Left ventricle myocardium inferior (tissue), 1 donor: ENCODE results near the gene STAU1. TPM values are rescaled to one million over a fixed set of nuclear protein-coding genes. Genes with fewer than 3 reads are reported as not detected.
A peak's percentile ranks its signal among the peaks of the same experiment; 100 is the strongest.

Experiments
- DNase-seq: peaks from one replicate; pipeline ENCODE4 v3.0.0-alpha.2; 2020
- H3K27ac ChIP-seq: fragments of 200-600 bp; replicated peaks from 2 replicates; pipeline ENCODE4 v1.8.0; 2021
- H3K27me3 ChIP-seq: fragments of 200-600 bp; 2 replicates; pipeline ENCODE4 v1.8.0; 2021; ENCODE audit warnings: low read depth
- H3K36me3 ChIP-seq: fragments of 200-600 bp; 2 replicates; pipeline ENCODE4 v1.8.0; 2021
- H3K4me1 ChIP-seq: fragments of 200-600 bp; 2 replicates; pipeline ENCODE4 v1.8.0; 2021
- H3K4me3 ChIP-seq: fragments of 200-600 bp; 2 replicates; pipeline ENCODE4 v1.8.0; 2021; ENCODE audit warnings: mild to moderate bottlenecking, moderate library complexity
- H3K9me3 ChIP-seq: fragments of 200-600 bp; replicated peaks from 2 replicates; pipeline ENCODE4 v1.8.0; 2021
- intact Hi-C: fragments of 100-400 bp; cut with micrococcal nuclease; formaldehyde crosslinking; loops from one replicate; pipeline ENCODE4 v1.11.0; 2022
- total RNA-seq: library from RNA; stranded (reverse); fragmentation: NEBNext Ultra II Directional; extraction: Animal tissue kit (Norgen Biotek cat#: 25700); gene quantifications from one replicate; pipeline ENCODE4 v1.2.1, GENCODE V29; 2021
- TF ChIP-seq, protein P1 (sequence below): fragments of 200-600 bp; IDR thresholded peaks from 2 replicates; pipeline ENCODE4 v1.8.0; 2021; ENCODE audit warnings: antibody characterized with exemption, mild to moderate bottlenecking, borderline replicate concordance
- donor health status: DM: no; HTN: yes; CAD: no; lungs with severe emphysema.

STAU1 gene
- total RNA-seq, 1 donor from 2014 or later = 63.4 TPM

DNA sequence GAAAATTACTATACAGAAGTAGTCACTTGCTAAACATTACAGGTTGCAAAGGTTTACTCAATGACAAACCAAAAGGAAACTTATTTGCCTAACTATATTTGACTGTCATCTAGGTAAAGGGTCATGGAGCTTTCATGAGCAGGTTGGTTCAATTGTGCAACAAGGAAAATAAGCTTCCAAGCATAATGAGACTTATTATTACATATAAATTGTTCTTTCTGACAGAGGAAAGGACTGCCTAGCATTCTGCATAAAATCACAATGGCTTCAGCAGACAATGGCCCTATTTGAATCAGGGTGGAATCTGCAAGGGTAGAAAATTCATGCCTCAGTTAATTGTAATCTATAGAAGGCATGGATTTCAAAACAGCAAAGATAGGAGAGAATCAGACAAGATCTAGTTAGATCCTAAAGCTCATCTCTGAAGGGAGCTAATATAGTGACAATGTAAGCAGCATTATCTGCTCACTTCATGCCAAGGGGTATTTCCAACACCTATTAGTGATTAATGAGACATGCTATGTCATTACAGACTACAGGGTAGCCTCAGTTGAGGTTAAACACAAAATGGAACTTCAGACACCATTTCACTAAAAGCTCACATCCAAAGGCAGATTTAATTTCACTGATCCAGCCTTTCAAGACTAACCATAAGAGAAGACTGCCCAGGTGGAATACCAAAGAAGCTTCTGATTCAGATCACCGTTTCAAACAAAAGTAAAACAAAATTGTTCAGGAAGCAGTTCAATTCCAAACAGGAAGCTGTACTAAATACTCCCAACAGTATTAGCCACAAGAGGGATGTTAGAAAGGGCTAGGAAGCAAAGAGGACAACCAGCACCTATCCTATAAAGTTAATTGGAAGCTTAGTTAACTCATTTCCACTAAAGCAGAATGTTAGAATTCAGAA is 8.5 kb downstream of the STAU1 start:
- Histone ChIP-seq H3K27ac (peak overlapping the region; percentile 41), H3K27me3 (no peaks in the 10 kb centered on the region), H3K9me3 (no peaks in the 10 kb centered on the region), H3K4me1 (peaks cover 67% of the 10 kb centered on the region), H3K36me3 (peaks cover 11% of the 10 kb centered on the region), H3K4me3 (no peak overlapping the region)
- intact Hi-C loops = no loop called here
- DNase-seq = no peak
- TF ChIP-seq, protein P1, sequence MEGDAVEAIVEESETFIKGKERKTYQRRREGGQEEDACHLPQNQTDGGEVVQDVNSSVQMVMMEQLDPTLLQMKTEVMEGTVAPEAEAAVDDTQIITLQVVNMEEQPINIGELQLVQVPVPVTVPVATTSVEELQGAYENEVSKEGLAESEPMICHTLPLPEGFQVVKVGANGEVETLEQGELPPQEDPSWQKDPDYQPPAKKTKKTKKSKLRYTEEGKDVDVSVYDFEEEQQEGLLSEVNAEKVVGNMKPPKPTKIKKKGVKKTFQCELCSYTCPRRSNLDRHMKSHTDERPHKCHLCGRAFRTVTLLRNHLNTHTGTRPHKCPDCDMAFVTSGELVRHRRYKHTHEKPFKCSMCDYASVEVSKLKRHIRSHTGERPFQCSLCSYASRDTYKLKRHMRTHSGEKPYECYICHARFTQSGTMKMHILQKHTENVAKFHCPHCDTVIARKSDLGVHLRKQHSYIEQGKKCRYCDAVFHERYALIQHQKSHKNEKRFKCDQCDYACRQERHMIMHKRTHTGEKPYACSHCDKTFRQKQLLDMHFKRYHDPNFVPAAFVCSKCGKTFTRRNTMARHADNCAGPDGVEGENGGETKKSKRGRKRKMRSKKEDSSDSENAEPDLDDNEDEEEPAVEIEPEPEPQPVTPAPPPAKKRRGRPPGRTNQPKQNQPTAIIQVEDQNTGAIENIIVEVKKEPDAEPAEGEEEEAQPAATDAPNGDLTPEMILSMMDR = no peak

DNA sequence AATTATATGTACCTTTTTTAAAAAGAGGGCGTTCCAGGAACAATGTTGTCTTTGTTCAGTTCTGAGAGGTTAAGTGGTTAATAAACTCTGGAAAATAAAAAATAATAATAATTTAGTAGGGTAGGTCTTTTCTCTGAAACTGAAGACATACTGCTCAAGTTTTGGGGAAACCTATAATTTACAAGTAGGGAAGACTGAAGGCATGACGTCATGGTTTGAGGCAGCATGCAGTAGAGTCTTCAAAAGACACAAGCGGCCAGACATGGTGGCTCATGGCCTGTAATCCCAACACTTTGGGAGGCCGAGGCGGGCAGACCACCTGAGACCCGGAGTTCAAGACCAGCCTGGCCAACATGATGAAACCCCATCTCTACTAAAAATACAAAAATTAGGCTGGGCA is 14.0 kb downstream of the STAU1 start:
- peaks cover 24% of the 10 kb centered on the region for H3K4me1 ChIP-seq
- no peak overlapping the region for H3K4me3 ChIP-seq
- no peak for DNase-seq
- no peak overlapping the region for H3K27ac ChIP-seq
- TF ChIP-seq, protein P1 = no peak
- H3K27me3 ChIP-seq = no peaks in the 10 kb centered on the region
- intact Hi-C loops = no loop called here
- H3K36me3 ChIP-seq = peaks cover 11% of the 10 kb centered on the region
- no peaks in the 10 kb centered on the region for H3K9me3 ChIP-seq

DNA sequence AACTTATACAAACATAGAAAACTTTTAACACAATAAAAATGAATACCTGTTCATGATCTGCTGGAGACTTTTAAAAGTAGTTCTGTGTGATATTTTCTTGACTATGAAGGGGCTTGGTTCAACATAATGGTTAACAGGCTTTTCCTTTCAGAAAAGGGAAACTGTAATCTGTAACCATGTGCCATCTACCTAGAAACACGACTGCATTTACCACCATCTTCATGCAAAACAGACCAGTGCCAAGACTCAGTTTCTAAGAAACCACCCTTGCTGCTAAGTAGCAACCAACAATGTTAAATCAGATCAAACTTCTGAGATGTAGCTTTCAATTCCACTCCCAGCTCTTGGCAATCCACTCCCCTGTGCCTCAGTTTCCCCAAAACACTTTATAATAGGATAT is 15.7 kb downstream of the STAU1 start:
- Histone ChIP-seq H3K9me3 (no peaks in the 10 kb centered on the region), H3K27me3 (no peaks in the 10 kb centered on the region), H3K4me1 (peaks cover 29% of the 10 kb centered on the region), H3K27ac (no peak overlapping the region), H3K4me3 (no peak overlapping the region), H3K36me3 (no peaks in the 10 kb centered on the region)
- no peak for DNase-seq
- TF ChIP-seq, protein P1 = no peak
- intact Hi-C loops = no loop called here

DNA sequence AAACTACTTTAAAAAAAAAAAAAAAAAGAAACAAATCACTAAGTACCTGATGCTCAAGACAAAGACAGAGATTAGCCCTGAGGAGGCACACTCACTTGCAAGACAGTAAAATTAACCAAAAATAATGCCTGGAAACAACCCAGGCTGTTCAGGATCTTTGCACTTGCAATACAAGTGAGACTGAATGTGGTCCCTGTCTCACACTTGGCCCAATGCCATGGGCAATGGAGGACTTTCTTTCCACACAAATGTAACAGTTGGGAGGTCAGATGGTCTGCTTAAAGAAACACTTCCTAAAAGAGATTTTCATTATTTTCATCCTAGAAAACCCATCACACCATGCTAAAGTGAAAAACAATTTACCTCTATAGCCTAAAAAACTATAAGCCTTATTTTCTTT is 16.2 kb downstream of the STAU1 start:
- no peaks in the 10 kb centered on the region for H3K36me3 ChIP-seq
- peaks cover 34% of the 10 kb centered on the region for H3K4me1 ChIP-seq
- H3K27ac ChIP-seq = no peak overlapping the region
- no peak for DNase-seq
- intact Hi-C loops = no loop called here
- no peak overlapping the region for H3K4me3 ChIP-seq
- no peaks in the 10 kb centered on the region for H3K9me3 ChIP-seq
- TF ChIP-seq, protein P1 = no peak
- H3K27me3 ChIP-seq = no peaks in the 10 kb centered on the region

DNA sequence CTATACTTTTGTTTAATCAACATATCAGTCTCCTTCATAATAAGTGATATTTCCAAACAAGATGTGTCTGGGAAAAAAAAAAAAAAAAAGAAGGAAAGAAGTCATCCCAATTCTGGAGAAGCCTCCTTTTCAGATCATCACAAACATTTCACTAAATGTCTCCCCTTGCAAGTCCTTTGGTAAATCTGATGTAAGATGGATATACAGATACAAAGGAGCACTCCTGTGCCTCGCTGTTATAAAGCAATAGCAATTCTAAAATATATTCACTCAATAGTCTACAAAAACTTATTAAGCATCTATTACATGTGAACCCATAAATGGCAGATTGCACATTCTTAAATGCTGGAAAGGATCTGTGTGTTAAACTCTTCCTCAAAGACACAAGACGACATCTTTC is 17.4 kb downstream of the STAU1 start:
- Histone ChIP-seq H3K4me3 (no peak overlapping the region), H3K27me3 (no peaks in the 10 kb centered on the region), H3K36me3 (no peaks in the 10 kb centered on the region), H3K27ac (no peak overlapping the region), H3K4me1 (peaks cover 42% of the 10 kb centered on the region), H3K9me3 (no peaks in the 10 kb centered on the region)
- TF ChIP-seq, protein P1 = no peak
- no peak for DNase-seq
- intact Hi-C loops = no loop called here
